A673 (cell line): Measurements from ENCODE around the gene EEFSEC. TPM values are rescaled to one million over a fixed set of nuclear protein-coding genes. Genes with fewer than 3 reads are reported as not detected.

Source experiments
- BruUV-seq: library from RNA; stranded (reverse); fragments of 400-500 nt; replicated peaks from 2 replicates; lab custom pipeline; 2021; lab: Mats Ljungman, UMichigan
- CTCF ChIA-PET: fragments of 300-600 bp; sonication (Branson Sonifier 250); formaldehyde crosslinking; loops from one replicate; lab custom pipeline; 2022; ENCODE audit warnings: antibody characterized with exemption; lab: Charles Lee
- POLR2A ChIA-PET: fragments of 300-600 bp; sonication (Branson Sonifier 250); formaldehyde crosslinking; loops from one replicate; lab custom pipeline; 2022; ENCODE audit warnings: antibody characterized with exemption; ENCODE audit not compliant: low non-redundant PET; lab: Charles Lee
- DNase-seq: peaks from one replicate; pipeline ENCODE4 v3.0.0-alpha.2; 2015; ENCODE audit warnings: low spot score
- H3K27ac ChIP-seq: fragments of 200-600 bp; sonication (generic); 2 replicates; pipeline ENCODE4 v1.5.1; 2016; ENCODE audit warnings: mixed run types, low read depth, mild to moderate bottlenecking, mixed read lengths, antibody characterized with exemption, low read length; ENCODE audit not compliant: poor library complexity, severe bottlenecking
- H3K27me3 ChIP-seq: fragments of 200-600 bp; sonication (generic); replicated peaks from 2 replicates; pipeline ENCODE4 v1.6.1; 2017; ENCODE audit warnings: mixed run types, low read depth, mild to moderate bottlenecking, mixed read lengths, antibody characterized with exemption, low read length; ENCODE audit not compliant: insufficient read depth, poor library complexity
- H3K36me3 ChIP-seq: fragments of 200-600 bp; sonication (generic); 2 replicates; pipeline ENCODE4 v1.6.1; 2016; ENCODE audit warnings: mixed run types, mild to moderate bottlenecking, mixed read lengths, antibody characterized with exemption, low read length; ENCODE audit not compliant: insufficient read depth, poor library complexity, severe bottlenecking
- H3K4me1 ChIP-seq: fragments of 200-600 bp; sonication (generic); 2 replicates; pipeline ENCODE4 v1.6.1; 2017; ENCODE audit warnings: mixed run types, mild to moderate bottlenecking, mixed read lengths, antibody characterized with exemption, low read length; ENCODE audit not compliant: insufficient read depth, poor library complexity, severe bottlenecking
- H3K4me3 ChIP-seq: fragments of 200-600 bp; sonication (generic); 2 replicates; pipeline ENCODE4 v1.5.1; 2016; ENCODE audit warnings: low read depth, mixed run types, mild to moderate bottlenecking, mixed read lengths, low read length; ENCODE audit not compliant: poor library complexity, severe bottlenecking
- H3K9me3 ChIP-seq: fragments of 200-600 bp; sonication (generic); 2 replicates; pipeline ENCODE4 v1.6.1; 2016; ENCODE audit warnings: mixed run types, low read depth, mild to moderate bottlenecking, mixed read lengths, antibody characterized with exemption, low read length; ENCODE audit not compliant: poor library complexity, severe bottlenecking
- CTCF ChIP-seq: fragments of 300-800, 200-600 bp; sonication (generic); conservative IDR thresholded peaks from 2 replicates; pipeline ENCODE4 v1.5.1; 2017; ENCODE audit warnings: low read depth, mild to moderate bottlenecking, antibody characterized with exemption, low read length, moderate library complexity, mixed read lengths
- EZH2 ChIP-seq: fragments of 200-600 bp; sonication (generic); IDR thresholded peaks from 2 replicates; pipeline ENCODE4 v1.6.1; 2017; ENCODE audit warnings: borderline replicate concordance, low read depth, mild to moderate bottlenecking, mixed read lengths, antibody characterized with exemption, low read length; ENCODE audit not compliant: poor library complexity, severe bottlenecking
- intact Hi-C: fragments of 100-400 bp; cut with micrococcal nuclease; formaldehyde crosslinking; loops from one replicate; pipeline ENCODE4 v1.10.0; 2022; ENCODE audit not compliant: unreplicated experiment
- total RNA-seq: library from RNA; stranded (reverse); gene quantifications from 2 replicates; pipeline ENCODE4 v1.2.3, GENCODE V29; 2021

The EEFSEC gene
- total RNA-seq, 1 experiment from 2014 or later: 19.7 TPM

GRCh38 chr3:128280481-128281052 lies 127.3 kb downstream of the EEFSEC start:
- TF ChIP-seq CTCF (no peak), EZH2 (no peak)
- intact Hi-C loops: no loop called here
- POLR2A ChIA-PET: no interaction called here
- Histone ChIP-seq H3K27me3 (no peaks in the 10 kb centered on the region), H3K36me3 (no peaks in the 10 kb centered on the region), H3K9me3 (no peaks in the 10 kb centered on the region), H3K4me1 (peaks cover 17% of the 10 kb centered on the region), H3K27ac (no peak overlapping the region), H3K4me3 (no peak overlapping the region)
- no peak for DNase-seq
- CTCF ChIA-PET: no interaction called here
- no TSS peak for BruUV-seq

GRCh38 chr3:128281056-128281455 lies 127.8 kb downstream of the EEFSEC start:
- no peaks in the 10 kb centered on the region for H3K9me3 ChIP-seq
- intact Hi-C loops: no loop called here
- no peak overlapping the region for H3K27ac ChIP-seq
- DNase-seq: no peak
- TF ChIP-seq EZH2: no peak
- no peak for TF ChIP-seq CTCF
- H3K36me3 ChIP-seq: no peaks in the 10 kb centered on the region
- H3K4me1 ChIP-seq: peaks cover 17% of the 10 kb centered on the region
- BruUV-seq: no TSS peak
- H3K27me3 ChIP-seq: no peaks in the 10 kb centered on the region
- no peak overlapping the region for H3K4me3 ChIP-seq
- POLR2A ChIA-PET: no interaction called here
- CTCF ChIA-PET: no interaction called here

- TF ChIP-seq CTCF: no peak
- TF ChIP-seq EZH2: no peak
- BruUV-seq: no TSS peak
- H3K27ac ChIP-seq: no peak overlapping the region
- no peaks in the 10 kb centered on the region for H3K9me3 ChIP-seq
- DNase-seq: no peak
- peaks cover 17% of the 10 kb centered on the region for H3K4me1 ChIP-seq
- H3K27me3 ChIP-seq: no peaks in the 10 kb centered on the region
- no peaks in the 10 kb centered on the region for H3K36me3 ChIP-seq
- intact Hi-C loops: no loop called here
- H3K4me3 ChIP-seq: no peak overlapping the region
- ChIA-PET CTCF (no interaction called here), POLR2A (no interaction called here)
Measured at GRCh38 chr3:128281461-128282367, 128.4 kb downstream of the EEFSEC start.
